ENCODE data around the gene RADIL.

GRCh38 chr7:4849390-4849789 lies 34.1 kb downstream of the RADIL start:
- TF ChIP-seq CTCF (IDR thresholded peaks at IDR 0.05) (no peak), POLR2A (IDR thresholded peaks at IDR 0.05) (no peak)

All from lower leg skin (tissue), 3 donors.